NCI-H1694 (cell line): ENCODE measurements around the gene NEDD4.
"Not testable (repeated sequence)": the region's sequence is repeated elsewhere in the genome, so short reads cannot be mapped to it uniquely, and the experiment has no call there.

Source experiments
- DNase-seq: peaks from one replicate; lab custom pipeline; 2025; lab: John Stamatoyannopoulos, UW

Gene NEDD4

DNA sequence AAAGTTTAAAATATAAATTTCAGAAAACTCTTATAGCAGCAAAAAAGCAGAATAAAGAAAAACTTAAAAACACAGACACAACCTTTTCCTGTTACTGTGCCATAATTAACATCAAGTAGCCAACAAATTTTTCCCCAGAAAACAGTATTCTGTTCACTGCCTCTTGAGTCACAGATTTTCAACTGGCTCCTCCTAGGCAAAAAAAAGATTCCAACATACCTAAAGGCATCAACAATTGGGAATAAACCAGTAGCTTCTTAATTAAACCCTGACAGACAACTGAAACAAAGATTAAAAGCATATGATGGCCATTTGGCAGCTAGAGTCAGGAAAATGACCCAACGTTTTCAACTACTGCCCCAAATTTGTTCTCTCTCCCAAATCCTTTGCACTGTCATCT lies 10.9 kb upstream of the NEDD4 start:
- not testable (repeated sequence) for DNase-seq

DNA sequence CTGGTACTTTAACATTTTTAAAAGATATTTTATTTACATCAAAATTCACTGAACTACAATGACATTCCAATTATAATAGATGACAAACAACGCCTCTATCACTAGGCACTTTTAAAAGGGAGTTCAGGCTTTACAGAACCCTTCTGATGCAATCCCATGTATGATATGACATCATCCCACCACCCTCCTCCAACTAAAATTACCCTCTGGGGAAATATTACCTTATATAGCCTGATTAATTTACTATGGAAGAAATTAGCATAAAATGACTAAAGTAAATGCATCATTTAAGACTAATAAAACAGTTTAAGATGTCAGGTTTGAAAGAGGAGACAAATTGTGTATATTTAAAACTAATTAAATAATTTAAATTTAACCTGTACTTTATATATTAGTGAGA lies 10.4 kb upstream of the NEDD4 start:
- not testable (repeated sequence) for DNase-seq

DNA sequence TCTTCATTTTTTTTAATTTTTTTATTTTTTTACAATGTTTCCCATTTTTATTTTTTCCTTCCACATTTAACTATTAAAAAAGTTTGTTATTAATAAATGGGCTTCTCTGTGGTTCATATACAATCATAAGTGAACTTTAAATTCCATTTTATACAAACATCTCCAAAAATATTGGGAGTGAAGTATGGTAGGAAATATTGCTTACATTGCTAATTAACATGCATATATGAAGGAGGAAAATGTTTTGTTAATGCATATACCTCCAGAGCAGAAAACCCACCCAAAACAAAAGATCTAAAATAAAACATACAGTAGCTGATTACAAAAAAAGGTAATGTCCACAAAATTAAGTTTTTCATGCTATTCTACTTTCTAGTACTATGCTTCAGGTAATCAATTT lies 9.9 kb upstream of the NEDD4 start:
- DNase-seq, result not testable (repeated sequence)

DNA sequence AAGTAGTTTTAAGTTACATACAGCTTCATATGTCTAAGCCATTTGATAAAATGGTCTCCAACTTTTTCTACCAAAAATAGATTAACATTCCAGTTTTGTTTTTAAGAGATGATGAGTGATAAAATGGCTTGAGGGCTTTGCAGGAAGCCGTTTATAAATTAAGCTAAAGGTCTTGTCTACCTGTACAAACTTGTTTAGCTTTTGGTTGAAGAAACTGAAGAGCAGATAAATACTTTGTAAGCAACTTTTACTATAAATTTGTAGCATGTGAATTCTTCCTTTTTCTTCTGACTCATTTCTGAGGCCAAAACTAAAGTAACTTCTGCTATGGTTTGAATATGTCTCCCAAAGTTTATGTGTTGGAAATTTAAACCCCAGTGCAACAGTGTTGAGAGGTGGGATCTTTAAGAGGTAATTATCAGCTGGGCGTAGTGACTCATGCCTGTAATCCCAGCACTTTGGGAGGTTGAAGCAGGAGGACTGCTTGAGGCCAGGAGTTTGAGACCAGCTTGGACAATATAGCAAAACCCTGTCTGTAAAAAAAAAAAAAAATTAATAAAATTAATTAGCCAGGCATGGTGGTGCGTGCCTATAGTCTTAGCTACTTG lies 8.2 kb upstream of the NEDD4 start:
- DNase-seq, result no peak

DNA sequence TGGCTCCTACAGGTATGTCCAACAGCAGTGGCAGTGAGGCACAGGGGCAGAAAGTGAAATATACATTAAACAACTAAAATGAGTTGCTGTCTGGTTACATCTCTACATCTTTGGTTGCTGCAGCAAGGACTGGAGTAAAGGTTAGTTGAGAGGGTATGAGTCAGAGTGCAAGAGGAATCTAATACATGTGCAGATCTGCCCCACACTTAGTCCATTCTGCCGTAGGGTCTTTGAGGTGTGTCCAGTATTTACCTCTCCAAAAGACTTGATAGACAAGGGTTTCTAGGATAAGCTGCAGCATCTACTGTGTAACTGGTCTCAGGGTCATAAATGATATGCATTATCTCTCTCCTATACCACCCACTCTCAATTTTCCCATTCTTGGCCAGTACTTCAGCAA lies 6.2 kb upstream of the NEDD4 start:
- no peak for DNase-seq

DNA sequence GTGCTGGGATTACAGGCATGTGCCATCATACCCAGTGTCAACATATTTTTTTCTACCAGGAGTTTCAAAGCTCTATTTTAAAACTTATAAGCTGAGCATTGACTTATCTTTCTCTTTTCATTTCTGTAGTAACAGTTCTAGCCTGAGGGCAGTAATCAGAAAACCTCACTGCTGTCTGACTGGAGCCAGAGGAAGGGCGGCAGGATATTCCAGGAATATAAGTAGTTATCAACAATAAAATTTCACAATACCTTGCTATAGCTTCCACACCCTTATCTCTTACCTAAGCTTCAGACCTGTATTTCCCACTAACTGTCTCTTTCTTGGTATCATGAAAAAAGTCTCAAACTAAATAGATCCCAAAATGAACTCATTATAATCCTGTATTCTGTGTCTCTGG lies 5.1 kb upstream of the NEDD4 start:
- DNase-seq, result no peak

DNA sequence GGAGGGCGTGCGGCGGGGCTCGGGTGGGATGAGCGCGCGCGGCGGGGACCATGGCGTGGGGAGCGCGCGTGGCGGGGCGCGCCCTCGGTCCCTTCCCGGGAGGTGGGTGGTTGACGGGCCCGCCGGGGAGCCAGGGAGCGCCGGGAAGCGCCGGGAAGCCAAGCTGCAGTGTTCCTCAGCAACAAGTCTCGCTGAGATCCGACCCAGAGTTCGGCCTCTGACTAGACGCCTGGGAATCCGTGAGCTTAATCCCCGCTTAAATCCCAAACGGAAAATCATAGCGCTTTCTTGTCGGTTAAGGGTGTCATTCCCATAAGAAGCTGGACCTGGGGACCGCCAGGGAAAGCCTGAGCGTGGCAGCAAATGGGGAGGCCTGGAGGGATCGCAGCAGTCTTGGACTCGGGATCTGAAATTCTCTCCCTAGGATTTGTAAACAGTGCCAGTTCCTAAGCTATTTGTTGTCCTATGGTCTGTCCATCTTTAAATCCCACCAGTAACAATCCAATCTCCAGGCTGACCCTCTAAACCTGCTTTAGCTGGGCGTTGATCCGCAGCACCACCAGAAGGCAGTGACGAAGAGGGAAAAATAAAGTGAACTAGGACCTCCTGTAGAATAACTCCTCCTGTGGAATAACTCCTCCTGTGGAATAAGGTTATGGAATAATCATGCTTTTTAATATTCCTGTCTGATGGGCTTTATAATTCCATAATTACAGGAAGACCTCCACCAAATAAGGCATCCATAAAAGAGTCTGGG lies 570 bp upstream of the NEDD4 start:
- no peak for DNase-seq

DNA sequence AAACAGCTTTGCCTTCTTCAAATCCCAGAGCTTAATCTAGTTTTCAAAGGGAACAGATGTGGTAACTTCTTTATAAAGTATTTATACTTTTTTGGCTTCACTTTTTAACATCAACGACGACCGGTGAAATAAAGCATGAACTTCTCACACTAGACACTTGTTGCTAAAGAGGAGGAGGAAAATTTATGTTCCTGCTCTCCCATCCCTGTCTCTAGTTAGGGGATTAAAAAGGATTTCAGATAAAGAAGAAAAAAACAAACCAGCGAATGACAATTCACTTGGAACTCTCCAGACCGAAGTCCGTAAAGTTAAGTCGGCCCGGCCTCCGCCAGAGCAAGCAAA lies 672 bp downstream of the NEDD4 start:
- no peak for DNase-seq

DNA sequence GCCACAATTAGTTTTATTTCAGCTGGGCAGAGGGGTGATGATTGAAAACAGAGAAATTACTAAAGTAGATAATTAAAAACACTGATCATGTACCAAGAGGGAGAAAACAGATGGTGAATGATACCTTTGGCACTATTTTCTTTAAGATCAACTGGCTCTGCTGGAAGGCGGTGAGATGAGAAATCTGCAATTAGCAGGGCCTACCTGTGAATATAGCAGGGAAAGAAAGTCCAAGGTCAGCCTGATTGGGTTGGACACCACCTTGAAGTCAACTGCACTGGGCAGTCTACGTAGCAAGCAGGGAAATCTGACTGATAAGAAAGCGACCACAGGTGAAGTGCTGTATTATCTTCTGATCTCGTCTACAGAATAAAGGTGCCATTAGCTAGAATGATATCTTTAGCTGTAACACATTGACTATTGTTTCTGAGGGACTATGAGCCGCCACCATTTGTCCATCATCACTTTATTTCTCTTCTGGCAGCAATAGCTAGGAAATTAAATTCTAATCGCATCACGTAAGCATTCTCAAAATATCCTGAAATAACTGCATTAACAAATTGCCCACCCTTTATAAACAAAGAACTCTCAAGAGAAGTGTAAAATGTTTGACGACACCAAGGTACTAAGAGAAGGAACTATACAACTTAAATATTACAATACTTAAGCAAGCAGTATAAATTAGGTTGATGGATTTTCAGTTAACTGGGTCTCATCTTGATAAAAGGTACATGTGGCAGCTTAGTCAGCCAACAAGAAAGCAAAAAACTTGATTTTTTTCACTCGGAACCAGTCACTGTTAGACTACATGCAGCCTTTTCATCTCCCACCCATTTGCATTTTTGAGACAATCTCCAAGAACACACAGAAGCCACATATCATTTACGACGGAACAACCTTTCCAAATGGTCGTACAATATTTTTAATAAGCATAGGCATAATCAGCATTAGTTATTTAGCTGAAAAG lies 1.3 kb downstream of the NEDD4 start:
- no peak for DNase-seq

DNA sequence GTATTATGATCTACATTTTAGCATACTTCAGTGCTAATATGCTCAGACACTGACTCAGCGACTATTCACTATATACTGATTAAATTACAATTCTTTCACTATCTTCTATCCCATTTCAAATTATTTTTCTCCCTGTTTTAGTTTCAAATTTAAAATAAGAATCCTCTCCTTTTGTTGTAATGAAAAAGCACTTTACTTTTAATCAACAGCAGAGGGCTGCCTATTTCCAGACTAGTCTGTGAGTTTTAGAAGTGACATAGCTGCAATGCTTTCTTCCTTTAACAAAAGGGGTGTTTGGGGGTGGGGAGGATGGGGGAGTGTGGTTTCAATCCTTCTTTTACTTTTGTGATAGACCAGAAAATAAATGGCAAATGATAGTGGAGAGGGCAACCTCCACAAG lies 2.4 kb downstream of the NEDD4 start:
- DNase-seq, result no peak

DNA sequence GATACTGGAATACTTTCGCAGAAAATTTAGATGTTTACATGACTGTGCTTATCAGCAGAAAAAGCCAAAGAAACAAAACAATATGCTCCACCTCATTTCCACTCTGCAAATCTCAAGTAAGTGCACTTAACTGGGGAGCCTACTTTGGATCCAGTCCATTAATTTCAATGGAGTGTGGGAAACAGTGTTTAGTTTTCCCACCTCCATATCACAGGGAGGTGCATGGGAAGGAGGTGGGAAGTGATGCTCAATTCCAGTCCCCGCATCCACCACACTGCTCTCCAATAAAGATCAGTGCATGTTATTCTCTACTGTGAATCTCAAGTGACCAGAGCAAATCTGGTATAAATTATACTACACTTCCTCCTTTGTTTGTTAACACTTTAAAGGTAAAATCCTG lies 2.9 kb downstream of the NEDD4 start:
- no peak for DNase-seq

DNA sequence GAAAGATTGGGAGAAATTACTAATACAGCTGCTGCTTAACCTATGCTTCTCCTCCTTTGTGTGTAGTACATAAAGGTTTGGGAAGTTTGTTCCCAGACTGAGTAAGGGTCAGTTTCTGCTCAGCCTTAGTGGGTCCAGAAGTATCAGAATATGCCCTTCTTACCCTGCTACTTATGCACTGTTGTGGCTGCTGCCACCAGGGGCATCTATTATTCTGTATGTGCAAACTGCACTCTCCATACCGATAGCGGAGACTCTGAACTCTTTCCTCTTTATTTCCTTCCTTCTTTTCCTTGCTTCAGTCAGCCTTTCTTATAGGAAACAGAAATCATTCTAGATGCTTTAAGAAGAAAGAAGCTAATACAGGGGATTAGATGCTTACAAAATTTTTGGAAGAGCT lies 4.0 kb downstream of the NEDD4 start:
- DNase-seq, result no peak

DNA sequence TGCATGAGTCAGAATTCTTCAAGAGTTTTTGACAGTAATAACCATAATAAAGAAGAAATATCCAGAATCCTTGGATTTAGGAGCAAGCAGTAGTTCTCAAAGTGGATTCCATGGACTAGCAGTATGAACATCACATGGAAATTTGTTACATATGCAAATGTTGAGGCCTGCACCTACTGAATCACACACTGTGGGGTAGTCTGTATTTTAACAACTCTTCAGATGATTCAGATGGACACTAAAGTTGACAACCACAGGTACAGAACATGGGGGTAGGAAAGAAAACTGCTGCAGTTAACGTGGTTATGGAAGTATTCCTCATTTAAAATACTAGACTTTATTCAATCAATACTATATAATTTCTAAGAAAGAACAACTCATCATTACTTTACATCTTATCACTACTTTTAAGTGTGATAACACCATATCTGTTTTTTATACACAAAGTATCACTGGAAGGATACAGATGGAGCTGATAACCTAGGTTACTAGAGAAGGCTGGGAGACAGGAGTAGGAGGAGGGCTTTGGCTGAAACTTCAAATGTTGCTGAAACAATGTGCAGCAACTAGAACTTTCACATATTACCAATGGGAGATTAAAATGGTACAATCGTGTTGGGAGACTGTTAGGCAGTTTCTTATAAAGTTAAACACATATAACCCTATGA lies 11.7 kb downstream of the NEDD4 start:
- DNase-seq, result no peak

DNA sequence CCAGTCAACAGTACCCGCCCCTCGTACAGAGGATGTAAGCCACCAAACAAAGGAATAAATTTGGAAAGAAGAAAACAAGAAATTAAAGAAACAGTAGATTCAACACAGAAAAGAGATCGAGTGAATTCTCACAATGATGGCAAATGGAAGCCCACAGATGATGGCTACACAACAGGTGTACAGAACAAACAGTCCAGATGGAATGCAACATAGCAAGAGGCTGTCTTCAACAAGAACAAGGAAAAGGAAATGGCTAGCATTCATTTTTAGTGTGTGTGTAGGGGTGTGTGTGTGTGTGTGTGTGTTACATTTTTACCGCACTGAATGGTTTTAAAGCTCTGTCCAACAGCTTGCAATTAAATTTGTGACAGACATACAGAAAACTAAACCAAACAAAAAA lies 12.9 kb downstream of the NEDD4 start:
- DNase-seq, result no peak

DNA sequence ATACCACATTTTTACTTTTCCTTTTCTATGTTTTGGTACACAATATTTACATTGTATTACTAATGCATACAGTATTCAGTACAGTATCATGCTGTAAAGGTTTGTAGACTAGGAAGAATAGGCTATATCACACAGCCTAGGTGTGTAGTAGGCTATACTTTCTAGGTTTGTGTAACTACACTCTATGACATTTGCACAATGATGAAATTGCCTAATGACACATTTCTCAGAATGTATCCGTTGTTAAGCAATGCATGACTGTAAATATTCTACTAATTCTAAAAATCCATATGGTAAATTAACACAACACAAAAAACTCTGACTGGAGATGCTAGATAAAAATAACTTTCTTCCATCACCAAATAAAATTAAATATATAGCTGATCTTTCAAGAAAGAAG lies 16.2 kb downstream of the NEDD4 start:
- DNase-seq, result no peak

DNA sequence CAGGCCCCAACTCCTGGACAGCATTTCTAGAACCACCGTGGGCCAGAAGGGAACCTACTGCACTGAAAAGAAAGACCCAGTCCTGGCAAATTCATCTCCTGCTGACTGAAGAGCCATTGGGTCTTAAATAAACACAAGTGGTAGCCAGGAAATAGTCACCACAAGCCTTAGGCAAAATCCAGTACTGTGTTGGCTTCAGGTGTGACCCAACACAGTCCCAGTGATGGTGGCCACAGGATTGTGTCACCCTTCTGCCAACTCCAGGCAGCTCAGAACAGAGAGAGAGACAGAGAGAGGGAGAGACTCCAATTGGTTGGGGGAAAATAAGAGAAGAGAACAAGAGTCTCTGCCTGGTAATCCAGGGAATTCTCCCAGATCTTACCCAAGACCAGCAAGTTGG lies 23.1 kb downstream of the NEDD4 start:
- DNase-seq, result no peak

DNA sequence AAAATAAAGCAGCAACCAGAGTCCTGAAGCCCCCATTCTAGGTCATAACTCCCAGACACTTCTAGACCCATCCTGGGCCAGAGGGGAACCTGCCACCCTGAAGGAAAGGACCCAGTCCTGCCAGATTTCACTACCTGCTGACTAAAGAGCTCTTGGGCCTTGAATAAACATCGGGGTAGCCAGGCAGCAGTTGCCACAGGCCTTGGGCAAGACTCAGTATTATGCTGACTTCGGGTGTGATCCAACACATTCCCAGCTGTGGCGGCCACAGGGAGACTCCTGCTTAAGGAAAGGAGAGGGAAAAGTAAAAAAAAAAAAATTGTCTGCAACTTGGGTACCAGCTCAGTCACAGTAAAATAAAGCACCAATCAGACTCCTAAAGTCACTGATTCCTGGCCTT lies 23.8 kb downstream of the NEDD4 start:
- no peak for DNase-seq

DNA sequence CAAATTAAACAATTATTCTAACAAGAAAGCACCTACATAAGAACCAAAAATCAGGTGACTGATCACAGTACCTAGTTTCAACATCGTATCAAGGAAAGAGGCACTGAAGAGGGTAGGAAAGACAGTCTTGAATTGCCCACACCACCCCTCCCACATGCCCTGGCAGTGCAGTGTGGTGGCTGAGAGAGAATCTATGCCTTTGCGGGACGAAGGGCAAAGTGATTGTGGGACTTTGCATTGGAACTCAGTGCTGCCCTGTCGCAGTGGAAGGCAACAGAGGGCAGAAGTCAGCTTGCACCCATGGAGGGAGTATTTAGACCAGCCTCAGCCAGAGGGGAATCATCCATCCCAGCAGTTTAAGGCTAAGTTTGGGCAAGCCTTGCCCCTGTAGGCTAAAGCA lies 24.5 kb downstream of the NEDD4 start:
- DNase-seq, result no peak

DNA sequence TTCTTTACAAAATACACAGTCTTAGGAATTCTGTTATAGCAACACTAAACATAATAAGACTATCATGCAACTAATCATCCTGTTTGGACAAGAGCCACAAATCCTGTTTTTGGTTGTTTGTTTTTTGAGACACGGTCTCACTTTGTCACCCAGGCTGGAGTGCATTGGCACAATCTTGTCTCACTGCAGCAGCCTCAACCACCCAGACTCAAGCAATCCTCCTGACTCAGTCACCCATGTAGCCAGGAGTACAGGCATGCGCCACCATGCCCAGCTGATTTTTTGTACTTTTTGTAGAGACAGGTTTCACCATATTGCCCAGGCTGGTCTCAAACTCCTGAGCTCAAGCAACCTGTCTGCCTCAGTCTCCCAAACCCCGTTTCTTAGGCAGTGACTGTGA lies 28.3 kb downstream of the NEDD4 start:
- no peak for DNase-seq

DNA sequence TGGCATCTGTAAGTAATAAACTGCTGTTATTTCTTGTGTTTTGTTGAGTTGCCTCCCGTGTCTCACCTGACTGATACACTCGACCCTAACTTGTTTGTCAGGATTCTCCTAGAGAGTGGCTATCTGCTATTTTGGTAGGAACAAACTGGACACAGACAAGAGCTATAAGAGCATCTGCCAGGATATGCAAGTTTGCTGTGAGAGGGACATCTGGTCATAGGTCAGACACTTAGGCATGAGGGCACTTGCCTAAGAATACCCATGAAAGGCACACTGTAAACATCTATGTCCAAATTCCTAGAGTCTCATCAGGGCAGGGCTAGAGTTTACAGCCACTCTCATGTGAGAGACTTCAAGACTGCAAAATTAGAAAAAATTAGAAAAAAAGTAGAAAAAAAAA lies 32.5 kb downstream of the NEDD4 start:
- DNase-seq, result no peak

DNA sequence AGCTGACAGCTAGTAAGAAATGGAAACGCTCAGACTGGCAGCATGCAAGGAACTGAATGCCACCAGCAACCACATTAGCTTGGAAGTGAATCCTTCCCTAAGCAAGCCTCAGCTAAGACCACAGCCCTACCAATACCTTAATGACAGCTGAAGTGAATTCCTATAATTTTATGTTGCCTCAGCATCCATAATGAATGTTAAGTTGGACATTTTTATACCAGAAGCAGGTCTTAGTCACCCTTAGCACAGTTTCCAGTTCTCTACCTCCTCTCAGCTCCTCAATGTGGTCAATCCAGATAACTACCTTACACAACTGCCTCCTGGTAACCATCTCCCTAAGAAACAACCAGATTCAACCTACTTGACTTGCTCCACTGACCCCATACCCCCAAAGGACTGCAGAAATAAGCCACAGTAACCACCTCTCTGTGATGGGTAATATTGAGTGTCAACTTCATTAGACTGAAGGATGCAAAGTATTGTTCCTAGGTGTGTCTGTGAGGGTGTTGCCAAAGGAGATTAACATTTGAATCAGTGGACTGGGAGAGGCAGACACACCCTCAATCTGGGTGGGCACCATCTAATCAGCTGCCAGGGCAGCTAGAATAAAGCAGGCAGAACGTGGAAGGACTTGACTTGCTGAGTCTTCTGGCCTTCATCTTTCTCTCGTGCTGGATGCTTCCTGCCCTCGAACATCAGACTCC lies 33.5 kb downstream of the NEDD4 start:
- no peak for DNase-seq

DNA sequence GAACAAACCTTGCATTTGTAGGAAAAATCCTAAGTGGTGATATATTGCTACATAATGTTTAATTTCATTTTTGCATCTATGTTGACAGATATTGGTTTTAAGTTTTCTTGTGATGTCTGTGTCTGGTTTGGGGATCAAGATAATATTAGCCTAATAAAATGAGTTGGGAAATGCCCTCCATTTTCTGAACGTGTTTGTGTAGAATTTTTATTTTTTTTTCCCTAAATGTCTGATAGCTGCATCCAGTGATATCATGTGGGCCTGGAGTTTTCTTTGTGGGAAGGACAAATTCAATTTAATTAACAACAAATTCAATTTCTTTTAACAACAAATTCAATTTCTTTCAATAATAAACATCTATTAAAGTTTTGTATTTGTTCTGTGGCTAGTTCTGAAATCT lies 35.1 kb downstream of the NEDD4 start:
- DNase-seq, result no peak
